Activated naive CD4-positive, alpha-beta T cell treated with anti-CD3 and anti-CD28 coated beads, Interleukin-2, amount 50 U/mL, for 16 hours (primary cell): ENCODE data around the gene RFWD3.
"Not testable (repeated sequence)": the region's sequence is repeated elsewhere in the genome, so short reads cannot be mapped to it uniquely, and the experiment has no call there.

ENCODE experiments used
- DNase-seq: peaks from one replicate; pipeline ENCODE4 v3.0.0-alpha.2; 2020

RFWD3 gene, protein sequence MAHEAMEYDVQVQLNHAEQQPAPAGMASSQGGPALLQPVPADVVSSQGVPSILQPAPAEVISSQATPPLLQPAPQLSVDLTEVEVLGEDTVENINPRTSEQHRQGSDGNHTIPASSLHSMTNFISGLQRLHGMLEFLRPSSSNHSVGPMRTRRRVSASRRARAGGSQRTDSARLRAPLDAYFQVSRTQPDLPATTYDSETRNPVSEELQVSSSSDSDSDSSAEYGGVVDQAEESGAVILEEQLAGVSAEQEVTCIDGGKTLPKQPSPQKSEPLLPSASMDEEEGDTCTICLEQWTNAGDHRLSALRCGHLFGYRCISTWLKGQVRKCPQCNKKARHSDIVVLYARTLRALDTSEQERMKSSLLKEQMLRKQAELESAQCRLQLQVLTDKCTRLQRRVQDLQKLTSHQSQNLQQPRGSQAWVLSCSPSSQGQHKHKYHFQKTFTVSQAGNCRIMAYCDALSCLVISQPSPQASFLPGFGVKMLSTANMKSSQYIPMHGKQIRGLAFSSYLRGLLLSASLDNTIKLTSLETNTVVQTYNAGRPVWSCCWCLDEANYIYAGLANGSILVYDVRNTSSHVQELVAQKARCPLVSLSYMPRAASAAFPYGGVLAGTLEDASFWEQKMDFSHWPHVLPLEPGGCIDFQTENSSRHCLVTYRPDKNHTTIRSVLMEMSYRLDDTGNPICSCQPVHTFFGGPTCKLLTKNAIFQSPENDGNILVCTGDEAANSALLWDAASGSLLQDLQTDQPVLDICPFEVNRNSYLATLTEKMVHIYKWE

DNA sequence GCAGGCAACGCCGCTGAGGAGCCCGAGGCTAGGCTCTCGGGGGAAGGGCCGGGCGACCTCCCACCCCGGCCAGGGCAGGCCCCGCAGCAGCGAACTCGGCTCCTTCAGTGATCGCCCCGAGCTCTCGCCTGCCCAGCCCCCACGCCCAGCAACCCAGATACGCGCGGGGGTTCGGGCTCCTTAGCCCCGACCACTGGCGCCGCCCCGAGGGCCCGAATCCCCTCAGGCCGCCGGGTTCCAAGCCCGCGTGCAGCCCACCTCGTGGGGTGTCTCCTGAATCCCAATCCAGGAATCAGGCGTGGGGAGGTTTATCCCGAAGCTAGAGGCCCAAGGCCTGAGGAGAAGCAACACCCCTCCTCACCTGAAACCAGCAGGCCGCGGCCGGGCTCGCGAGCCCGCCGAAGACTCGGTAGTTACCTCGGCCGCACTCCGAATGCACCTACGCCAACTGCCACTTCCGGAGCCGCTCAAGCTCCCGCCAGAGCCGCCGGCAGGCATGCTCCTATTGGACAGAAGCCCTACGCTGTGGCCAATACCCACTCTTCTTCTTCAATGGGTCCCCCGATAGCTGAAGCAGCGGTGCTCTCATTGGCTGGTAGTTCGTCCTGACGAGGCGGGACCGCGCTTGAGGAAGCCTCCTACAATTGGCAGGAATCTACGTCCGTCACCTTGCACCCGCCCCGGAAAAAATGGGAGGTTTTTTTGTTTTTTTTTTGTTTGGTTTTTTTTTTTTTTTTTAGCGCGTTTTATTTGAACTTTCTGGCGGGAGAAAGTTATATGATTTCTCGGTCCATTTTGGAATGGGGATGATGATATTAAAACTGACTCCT is at the start of gene RFWD3:
TSS of gene RFWD3 (minus strand) at position 453 of the 830 bp plus-strand sequence. CDS start 5,428 bp downstream, outside the sequence.
- peak; percentile 95 for DNase-seq

DNA sequence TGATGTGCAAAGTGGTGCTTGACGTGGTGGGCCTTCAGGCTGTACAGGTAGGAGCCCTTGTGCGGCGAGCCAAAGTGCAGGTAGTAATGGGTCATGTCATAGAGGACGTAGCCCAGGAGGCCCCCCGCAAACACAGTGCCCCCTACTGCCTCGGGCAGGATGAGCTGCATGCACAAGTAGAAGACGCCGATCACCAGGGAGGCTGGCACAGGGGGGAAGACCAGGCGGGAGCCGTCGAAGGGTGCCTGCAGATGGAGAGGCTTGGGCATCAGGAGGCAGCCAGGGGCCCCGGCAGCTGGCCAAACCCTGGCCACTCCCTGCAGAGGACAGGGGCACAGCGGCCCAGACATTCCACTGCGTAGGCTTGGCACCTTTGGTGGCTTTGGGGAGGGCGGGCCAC is 49.7 kb upstream of the RFWD3 start:
- no peak for DNase-seq

DNA sequence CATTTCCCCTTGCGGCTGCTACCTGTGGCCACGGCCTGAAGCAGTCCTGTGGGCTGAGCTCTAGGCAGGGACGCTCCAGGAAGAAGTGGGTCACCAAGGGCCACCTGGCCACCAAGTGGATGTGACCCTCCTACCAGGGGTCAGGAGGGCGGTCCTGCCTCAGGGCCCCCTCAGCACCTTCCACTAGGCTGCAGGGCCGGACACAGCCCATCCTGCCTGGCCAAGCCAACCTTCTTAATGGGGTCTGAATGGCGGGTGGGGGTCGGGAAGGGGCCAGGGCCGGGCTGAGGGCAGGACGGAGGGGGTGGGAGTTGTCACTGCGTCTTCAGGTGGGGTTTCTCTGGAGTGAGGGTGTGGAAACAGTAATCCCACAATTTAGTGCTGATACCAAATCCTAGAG is 47.2 kb upstream of the RFWD3 start:
- DNase-seq = no peak

DNA sequence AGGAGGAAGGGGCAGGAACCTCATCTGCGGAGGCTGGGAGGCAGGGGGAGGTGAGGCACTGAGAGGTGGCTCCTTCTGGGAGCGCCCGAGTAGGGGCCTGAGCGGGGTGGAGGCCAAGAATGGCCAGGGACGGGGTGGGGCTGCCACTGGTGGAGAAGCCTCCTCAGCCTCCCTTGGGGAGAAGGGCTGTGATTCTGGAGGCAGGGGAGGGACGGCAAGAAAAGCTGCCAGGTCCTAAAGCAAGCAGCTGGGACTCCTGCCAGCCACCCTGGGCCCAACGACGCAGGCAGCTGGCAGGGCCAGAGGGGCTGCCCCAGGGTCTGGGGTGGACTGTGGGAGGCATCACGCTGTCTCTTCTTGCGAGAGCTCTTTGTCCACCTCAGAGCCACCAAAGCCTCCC is 46.6 kb upstream of the RFWD3 start:
- DNase-seq = no peak

DNA sequence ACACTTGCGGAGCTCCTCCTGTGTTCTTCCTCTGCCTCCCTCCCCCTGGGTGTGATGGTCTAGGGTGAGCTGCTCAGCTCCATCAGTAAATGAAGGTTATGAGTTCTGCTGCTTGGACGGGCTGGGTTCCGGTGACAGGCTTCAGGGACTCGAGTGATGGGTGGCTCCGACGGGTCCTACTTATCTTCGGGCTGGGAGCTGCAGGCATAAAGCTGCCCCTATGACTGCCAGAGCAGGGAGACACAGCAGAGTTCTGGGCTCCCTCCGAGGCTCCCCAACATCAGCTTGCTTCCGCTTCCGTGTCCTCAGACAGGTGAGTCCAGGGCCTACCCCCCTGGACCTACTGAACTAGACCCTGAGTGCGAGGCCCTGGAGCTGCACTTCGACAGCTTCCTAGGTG is 45.3 kb upstream of the RFWD3 start:
- DNase-seq = no peak

DNA sequence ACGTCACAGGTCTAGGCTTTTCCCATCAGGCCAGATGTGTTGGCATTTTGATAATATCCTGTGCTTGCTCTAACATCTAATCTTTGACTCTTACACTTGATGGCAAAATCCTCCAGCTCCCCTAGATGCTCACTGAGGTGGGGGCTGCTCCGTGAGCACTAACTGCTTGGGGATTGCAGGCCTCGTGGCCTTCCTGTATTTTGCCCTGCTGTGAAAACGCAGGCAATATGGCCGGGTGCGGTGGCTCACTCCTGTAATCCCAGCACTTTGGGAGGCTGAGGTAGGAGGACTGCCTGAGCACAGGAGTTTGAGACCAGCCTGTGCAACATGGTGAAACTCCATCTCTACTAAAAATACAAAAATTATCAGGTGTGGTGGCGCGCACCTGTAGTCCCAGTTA is 43.7 kb upstream of the RFWD3 start:
- no peak for DNase-seq

DNA sequence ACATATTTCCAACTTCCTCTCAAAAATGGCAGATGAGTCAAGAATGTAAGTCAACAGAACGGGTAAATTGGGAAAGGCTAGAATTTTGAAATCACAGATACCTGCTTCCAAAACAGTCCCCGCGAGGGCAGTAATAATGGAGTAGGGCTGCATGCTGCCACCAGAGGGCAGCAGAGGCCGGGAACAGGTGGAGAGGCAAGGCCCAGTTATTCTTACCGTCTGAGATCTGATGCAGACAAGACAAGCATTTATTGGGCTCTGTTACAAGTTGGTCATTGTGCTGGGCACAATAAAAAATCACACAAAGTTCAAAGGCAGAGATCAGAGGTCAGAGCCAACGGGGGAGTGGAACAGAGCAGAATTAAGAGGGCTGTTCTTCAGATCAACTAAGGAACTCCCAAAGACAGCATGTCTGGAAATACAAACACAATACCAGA is 42.8 kb upstream of the RFWD3 start:
- DNase-seq = peak; percentile 81

DNA sequence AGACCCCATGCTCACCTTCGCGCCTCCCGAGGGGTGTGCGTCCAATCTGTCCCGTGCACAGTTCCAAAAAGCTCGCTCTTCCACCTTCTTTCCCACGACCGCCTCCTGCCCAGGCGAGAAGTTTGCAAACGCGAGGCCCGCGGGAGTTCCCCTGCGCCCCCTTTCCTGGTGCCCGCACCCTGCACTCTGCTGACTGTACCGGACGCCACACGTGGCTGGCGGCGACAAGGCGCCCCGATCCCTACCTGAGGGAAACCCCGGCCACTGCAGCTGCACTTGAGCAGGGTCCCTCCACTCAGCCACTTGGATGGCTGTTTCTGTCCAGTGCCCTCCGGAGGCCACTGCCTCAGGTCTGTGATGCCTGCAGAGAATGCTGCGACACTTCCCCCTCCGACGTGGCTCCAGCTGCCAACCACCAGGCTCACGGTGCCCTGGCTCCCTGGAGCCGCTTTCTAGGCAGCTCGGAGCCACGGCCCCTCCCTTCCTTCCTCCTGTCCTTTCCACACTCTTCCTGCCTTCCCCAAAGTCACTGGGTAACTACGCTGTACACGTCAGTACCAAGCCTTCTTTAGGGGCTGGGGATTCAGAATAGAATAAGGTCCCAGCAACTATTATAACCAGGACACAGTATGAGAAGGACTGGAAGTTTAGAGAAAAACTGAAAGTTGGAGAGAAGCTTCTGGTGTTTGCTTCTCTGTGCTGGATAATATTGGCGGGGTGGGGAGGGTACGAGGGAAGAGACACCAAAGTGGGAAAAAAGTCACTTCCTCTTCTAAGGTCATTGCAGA is 34.0 kb upstream of the RFWD3 start, which contains the start of gene MLKL:
TSS of gene MLKL (minus strand) at position 425 of the 788 bp plus-strand sequence. CDS start 5,105 bp downstream, outside the sequence.
- DNase-seq = peak; percentile 61

DNA sequence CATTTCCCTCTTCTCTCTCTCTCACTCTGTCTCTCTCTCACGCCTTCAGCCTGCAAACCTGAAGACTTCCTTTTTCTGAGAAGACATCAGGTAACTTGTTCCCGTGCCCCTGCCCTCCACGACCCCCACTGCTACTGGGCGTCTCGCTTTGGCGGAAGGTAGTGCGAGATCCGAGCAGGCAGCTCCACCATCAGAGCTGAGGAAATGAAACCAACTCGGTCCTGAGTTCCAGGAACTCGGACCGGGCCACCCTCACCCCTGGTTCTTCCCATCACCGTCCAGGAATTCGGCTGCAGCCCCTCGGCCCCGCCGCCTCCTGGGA is 33.4 kb upstream of the RFWD3 start:
- DNase-seq = peak; percentile 24

DNA sequence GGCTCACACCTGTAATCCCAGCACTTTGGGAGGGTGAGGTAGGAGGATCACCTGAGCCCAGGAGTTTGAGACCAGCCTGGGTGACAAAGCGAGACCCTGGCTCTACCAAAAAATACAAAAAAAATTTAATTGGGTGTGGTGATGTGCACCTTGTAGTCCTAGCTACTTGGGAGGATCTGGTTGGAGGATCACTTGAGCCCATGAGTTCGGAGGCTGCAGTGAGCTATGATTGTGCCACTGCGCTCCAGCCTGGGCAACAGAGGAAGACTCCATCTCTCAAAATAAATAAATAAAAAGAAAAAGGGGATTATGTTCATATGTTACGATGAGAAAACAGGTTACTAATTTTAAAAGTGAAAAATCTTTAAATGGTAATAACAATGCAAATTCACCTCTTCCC is 33.0 kb upstream of the RFWD3 start:
- no peak for DNase-seq

DNA sequence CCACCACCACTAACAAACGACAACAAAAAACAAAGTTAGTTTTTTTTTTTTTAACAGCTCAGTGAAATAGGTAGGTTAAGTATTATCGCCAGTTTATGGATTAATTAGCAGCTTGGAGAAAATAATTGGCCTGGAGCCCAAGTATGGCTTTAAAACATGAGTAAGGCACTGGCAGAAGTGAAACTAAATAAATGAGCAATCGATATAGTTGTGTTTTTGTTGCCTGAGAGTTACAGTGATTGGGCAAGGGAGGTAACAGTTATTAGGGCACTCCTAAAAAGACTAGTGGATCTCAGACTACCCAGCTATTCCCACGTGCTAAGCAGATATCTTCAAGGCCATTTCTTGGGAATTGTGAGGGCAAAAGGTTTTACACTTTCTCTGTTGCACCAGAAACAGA is 31.5 kb upstream of the RFWD3 start:
- no peak for DNase-seq

DNA sequence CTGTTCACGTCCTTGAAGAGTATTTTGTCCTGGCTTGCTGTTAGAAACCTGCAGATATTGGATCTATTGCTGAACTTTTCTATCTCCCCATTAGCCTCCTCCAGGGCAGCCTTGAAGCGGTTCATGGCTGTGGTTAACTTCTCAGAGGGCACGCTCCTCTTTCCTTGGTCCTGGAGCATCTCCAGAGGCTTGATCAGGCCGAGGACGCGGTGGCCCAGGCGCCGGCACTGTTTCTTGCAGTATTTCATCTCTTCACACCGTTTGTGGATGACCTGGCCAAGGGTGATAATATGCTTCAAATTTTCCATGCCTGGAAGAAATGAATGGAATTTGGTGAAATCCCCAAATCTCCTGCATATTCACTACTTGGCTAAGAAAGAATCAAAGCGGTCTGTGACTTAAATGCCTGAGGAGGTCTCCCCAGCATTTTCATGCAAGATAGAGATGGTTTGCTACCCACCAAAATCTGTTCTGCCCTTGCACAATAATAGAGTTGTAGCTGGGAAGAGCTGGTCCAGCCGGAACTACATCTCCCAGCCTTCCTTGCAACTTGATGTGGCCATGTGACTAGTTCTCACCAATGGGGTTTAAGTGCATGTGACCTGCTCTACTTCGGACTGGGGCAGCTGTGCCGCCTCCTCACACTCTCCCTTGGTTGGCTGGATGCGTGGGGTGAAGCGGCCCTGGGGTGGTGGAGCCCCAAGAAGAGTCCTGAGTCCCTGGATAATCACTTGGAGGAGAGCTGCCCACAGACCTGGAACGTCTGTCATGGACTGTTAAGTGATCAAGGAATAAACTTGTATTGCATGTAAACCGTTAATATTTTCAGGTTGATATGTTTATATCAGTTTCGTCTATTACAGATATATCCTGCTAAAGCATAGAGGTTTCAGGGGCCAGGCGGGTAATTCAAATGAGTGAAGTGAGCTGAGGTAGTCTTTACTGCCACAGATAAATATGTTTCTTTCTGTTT is 29.1 kb upstream of the RFWD3 start:
- DNase-seq = peak; percentile 42

DNA sequence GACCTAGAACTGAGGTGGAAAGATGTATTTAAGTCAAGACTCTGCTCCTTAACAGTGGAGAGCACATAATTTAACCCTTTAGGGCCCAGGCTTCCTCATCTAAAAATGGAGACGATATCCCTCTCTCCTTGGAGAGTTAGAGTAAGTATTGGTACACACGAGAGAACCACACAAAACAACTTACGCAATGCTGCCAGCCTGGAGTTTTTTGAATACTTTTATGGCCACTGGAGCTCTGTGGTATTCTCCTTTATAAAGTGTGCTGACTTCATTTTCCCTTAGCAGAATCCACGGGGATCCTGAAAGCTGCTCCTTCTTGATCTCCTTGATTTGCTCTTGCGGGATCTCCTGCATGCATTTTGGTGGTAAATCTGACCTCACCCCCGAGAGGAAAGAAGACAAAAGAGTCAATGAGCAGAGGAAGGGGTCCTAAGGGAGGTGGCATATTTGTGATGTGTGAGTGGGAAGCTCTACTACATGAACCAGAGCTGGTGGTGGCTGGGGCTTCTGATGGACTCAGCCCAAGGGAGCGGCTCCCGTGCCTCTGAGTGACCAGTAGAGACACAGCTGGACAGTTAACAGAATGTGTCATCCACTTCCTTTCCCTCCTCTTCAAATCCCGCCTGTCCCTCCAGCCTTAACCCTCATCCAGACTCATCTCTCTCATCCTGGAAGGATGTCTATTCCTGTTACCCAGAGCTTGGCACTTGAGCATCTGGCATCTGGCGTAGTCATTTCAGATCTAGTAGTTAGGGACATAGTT is 24.6 kb upstream of the RFWD3 start:
- no peak for DNase-seq

DNA sequence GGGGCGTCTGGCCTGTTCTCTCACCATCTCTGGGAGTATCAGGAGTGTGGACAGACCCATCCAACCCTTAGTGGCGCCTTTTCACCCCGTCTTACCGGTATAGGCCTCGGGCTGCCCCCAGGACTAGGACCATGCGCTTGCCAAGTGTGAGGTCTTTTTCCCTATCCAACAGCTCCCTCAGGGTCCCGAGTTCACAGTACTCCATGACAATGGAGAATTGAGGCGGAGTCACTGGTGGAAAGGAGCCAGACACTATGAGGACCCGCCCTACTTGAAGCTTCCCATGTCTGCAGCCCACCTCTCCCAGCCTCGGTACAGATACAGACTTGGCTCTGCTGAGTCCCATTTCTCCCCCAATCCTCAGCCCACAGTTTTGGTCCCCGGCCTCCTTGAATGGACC is 15.9 kb upstream of the RFWD3 start:
- no peak for DNase-seq

DNA sequence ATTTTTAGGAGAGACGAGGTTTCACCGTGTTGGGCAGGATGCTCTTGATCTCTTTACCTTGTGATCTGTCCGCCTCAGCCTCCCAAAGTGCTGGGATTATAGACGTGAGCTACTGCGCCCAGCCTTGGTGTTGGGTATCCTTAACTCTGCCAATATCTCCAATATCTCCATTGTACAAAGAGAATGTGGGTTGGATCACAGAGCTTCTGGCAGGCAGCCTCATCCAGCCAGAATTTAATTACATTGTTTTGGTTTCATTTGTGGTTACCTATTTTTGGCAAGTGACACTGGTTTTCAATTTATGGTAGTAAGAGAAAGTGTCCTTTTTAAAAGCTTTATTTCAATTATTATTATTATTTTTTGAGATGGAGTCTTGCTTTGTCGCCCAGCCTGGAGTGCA is 14.0 kb upstream of the RFWD3 start:
- no peak for DNase-seq

DNA sequence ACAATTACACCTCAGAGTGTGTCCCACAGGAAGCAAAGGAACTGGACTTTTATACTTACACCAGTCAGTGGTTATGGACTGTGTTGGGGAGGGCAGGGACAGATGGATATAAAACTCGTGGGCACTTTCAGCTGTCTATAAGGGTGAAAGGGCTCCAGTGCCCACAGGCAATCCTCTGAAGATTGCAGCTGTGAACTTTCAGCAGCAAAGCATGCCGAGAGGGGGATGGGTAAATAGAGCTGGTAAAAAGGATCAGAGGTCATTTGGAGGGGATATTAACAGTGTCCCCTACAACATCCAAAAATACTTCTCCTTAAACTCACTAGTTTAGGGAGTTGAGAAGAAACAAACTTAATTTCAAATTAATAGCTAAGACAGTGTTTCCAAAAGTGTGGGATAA is 13.3 kb upstream of the RFWD3 start:
- DNase-seq = no peak

DNA sequence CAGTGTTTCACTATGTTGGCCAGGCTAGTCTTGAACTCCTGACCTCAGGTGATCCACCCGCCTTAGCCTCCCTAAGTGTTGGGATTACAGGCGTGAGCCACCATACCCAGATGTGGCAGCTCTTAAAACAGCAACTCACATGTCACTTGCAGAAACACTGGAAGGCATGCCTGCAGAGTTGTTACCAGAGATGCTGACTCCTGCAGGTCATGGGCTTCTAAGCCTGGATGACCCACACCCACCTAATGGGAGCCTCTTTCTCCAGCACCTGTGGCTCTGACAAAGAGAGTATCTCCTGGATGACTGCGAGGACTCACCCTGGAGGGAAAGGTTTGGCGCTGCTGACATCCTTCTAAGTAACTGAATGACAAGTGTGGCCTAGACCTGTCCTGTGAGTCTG is 11.2 kb upstream of the RFWD3 start:
- DNase-seq = no peak

DNA sequence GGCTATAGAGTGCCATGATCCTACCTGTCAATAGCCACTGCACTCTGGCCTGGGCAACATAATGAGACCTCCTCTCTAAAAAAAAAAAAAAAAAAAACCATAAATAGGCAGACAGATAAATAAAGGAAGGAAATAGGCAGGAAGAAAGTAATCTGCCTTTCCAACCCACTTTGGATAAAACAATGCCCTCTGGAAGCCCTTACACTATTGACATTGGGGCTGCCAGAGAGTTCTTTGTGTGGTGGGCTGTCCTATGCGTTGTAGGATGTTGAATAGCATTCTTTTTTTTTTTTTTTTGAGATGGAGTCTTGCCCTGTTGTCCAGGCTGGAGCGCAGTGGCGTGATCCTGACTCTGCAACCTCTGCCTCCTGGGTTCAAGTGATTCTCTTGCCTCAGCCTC is 7.2 kb upstream of the RFWD3 start:
- DNase-seq = no peak

DNA sequence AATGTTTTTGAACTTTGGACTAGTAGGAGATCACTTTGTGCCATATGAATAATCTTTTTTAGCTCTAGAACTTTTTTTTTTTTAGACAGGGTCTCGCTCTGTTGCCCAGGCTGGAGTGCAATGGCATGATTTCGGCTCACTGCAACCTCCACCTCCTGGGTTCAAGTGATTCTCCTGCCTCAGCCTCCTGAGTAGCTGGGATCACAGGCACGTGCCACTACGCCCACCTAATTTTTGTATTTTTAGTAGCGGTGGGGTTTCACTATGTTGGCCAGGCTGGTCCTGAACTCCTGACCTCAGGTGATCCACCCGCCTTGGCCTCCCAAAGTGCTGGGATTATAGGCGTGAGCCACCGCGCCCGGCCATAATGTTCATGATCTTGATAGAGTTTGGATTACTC is 2.2 kb upstream of the RFWD3 start:
- not testable (repeated sequence) for DNase-seq

DNA sequence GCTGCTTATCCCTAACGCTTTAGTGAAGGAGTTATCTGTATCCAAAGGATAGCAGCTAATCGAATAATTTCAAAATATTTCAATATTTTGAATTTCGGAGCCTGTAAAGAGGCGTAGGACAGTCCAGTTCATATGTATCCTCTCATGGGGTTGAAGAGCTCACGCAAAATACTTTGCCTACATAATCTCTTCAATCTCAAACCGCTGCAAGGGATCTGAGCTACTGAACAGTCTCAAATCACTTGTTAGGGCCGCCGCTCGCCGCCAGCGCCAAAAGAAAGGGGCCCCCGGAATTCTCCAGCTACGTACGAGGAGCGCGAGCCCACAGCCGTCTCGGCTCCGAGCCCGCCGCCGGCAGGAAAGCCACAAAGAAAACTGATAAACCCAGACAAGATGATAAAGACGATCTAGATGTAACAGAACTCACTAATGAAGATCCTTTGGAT is 601 bp upstream of the RFWD3 start:
- no peak for DNase-seq
